GM19023 (cell line): ENCODE results near the gene SP140.
A peak's percentile ranks its signal among the peaks of the same experiment; 100 is the strongest.
"Not testable (repeated sequence)": the region's sequence is repeated elsewhere in the genome, so short reads cannot be mapped to it uniquely, and the experiment has no call there.

ENCODE experiments used
- ATAC-seq: cut with Tn5 transposase; IDR thresholded peaks from one replicate; pipeline ENCODE4 v1.9.1; 2021; ENCODE audit warnings: mild to moderate bottlenecking, moderate library complexity; ENCODE audit not compliant: unreplicated experiment

SP140 gene

DNA sequence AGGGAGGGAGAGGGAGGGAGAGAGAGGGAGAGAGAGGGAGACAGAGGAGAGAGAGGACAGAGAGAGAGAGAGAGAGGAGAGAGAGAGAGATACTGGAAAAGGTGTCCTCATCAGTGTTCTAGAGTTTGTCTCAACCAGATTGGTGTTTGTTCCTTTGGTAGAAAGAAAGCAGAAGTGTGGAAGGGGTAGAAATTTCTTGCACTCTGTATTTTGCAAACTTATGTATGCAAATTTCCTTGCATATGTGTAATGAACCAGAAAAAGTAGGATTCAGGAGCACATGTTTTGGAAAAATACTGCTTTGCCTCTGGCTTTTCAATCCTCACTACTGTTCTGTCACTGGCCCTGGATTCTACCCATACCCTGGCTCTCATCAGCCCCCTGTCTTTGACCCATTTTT, 1.1 kb upstream of the SP140 start:
- no peak for ATAC-seq

DNA sequence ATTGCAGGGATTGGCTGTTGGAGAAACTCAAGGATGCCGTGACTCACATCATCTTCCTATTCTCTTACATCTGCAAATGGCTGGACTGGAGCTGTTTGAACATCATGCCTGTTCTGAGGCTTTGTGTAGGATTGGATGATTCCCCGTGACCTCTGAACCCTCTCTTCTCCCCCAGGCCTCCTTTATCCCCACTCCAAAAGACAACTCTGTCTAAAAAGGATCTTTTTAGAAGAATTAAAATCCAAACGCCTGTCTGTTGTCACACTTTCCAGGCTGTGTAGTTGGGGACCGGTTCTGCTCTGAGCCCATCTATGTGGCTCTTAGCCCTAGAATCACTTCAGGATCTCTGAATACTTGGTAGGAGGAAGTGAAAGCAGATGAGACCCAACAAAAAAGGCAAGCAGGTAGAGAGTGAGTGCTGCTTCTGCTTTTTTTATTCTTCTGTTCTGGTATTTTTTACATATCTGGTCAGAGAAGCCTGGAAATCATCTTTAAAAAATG, 565 bp downstream of the SP140 start:
- peak; percentile 59 for ATAC-seq

DNA sequence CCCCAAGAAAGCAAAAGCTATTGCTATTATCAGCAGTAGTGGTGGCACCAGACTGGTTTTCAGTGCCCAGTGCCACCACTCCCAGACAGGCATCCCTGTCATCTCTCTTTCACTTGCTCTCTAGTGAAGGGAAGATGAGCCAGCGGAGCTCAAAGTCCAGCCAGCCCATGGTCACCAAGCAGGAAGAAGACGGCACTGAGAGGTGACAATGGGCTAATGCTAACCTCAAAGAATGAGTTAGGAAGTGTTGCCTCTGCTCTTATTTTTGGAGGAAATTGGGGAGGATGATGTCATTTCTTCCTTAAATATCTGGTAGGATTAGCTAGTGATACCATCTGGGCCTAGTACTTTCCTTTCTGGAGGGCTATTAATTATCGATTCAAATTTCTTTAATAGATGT, 1.7 kb downstream of the SP140 start:
- ATAC-seq = no peak

DNA sequence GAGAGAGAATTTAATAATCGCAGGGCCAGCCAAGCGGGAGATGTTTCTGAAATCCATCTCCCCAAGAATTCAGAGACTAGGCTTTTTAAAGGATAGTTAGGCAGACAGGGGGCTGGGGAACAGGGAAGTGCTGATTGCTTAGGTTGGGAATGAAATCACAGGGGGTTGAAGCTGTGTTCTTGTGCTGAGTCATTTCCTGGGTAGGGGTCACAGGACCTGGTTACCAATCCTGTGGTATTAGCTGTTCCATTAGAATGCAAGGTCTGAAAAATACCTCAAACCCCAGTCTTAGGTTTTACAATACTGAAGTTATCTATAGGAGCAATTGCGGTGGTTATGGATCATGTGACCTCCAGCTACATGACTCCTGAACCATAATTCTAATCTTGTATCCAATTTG, 4.6 kb downstream of the SP140 start:
- ATAC-seq = no peak

DNA sequence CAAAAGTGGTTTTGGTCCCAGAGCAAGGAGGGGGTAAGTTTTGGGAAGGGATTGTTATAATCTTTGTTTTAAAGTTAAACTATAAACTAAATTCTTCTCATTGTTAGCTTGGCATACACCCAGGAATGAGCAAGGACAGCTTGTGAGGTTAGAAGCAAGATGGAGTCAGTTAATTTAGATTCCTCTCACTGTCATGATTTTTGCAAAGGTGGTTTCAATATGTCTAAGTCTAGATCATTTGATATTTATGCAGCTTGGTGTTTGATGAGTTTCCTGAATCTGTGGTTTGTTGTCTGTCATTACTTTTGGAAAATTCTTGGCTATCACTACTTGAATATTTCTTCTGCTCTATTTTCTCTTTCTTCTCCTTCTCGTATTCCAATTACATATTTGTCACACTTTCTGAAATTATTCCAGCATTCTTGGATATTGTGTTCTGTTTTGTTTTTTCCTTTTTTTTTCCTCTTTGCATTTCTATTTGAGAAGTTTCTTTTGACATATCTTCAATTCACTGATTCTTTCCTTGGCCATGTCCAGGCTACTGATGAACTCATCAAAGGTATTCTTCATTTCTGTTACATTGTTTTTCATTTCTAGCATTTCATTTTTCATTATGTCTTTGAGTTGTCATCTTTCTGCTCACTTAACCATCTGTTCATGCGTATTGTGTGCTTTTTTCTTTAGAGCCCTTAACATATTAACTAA, 5.1 kb downstream of the SP140 start:
- ATAC-seq = no peak

DNA sequence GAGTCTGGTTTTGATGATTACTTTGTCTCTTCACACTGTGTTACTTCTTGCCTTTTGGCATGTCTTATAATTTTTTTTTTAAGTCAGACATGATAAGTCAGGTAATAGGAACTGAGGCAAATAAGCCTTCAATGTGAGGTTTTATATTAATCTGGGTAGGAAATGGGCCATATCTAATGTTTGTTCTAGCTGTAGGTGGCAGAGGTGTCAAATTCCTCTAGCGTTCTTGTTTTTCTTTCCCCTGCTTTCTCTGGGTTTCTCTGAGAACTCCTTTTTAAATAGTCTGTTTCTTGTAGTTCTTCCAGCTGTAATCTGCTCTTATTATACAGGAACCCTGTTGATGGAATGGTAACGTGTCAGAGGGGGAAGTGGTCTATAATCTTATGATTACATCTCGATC, 5.7 kb downstream of the SP140 start:
- no peak for ATAC-seq

DNA sequence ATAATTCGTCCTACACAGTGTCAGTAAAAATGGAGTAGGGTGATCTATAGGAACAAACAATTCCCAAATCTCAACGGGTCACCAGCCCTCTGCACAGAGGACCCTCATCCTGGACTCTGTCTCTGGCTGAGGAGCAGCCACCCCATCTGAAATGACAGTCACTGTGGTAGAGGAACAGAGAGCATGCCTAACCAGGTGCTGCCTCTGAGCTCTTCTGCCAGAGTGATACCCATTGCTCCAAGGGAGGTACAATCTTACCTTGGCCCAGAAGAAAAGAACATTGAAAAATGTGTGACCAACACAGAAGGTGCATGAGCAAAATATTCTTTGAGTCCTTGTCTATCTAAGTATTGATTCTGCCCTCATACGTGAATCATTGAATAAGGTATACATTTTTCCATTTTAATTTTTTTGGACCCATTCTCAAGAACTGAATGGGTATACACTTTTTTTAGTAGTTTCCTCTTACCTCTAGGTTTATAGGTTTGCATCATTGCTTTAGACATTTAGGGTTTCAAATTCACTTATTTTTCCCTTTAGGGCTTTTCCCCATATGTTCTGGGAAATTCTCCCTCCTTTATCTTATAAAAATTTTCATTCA, 8.7 kb downstream of the SP140 start:
- no peak for ATAC-seq

DNA sequence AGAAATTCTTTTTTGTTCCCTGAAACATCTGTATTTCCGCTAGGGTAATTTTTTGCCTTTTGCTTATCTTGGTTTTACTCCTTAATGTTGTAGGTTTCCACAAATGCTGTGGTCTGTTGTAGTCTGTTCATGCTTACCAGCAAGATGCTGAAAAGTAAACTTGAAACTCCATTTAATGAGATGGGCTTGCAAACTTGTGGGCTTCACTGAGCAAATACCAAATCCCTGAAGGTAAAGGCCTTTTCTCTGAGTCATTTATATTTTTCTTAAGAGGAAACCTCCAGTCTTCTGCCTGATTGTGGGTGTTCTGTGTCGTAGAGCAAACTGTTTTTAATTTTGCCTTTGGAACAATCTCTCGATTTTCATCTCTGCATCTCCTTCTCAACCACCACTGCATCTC, 9.3 kb downstream of the SP140 start:
- ATAC-seq = peak; percentile 73

DNA sequence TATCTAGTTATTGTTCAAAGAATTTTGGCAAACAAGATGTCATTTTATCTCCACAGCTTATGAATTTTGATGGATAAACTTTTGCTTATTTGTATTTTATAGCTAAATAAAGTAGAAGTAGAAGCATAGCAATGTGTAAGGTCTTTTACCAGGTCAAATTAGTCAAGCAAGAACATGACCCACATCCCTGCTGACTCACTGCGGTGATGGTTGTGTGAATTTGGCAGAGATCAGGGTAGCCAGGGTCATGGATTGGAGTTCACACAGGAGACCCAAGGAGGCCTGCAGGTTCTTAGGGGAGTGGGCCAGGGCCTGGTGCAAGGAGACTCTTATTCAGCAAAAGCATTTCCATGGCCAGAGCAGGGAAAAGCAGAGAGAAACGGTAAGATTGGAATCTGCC, 18.7 kb downstream of the SP140 start:
- ATAC-seq = no peak

DNA sequence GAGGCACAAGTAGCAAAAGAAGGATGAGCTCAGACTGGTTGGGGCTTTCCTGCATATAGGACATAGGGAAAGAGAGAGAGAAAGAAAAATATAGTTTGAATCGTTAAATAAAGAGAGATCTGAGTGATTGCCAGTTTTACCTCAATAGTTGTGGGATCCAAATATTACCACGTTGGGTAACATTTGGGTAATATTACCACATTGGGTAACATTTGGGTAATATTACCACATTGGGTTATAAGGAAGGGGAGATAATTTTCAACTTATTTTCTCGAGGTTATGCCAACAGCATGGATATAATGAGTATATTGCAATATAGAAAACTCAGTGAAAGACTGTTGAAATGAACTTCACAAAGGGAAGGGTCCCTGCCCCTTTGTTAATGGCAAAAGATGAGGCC, 20.7 kb downstream of the SP140 start:
- ATAC-seq = no peak

DNA sequence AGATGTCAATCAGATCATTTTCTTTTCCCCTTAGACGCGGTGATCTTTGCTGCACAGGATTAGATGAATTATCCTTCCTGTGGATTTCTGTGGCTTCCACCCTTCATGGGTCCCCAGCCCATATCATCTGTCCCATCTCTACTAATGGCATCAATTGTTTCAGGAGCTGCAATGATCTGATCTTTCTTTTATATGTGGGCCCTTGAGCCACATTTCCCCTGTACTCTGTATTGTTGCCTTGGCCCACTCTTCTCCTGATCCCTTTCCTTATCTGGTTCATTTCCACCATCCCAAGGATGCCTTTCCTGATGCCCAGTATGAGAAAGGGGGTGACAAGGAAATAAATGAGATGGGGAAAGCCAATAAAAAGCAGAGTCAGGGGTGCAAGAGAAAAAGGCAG, 24.7 kb downstream of the SP140 start:
- ATAC-seq = no peak

DNA sequence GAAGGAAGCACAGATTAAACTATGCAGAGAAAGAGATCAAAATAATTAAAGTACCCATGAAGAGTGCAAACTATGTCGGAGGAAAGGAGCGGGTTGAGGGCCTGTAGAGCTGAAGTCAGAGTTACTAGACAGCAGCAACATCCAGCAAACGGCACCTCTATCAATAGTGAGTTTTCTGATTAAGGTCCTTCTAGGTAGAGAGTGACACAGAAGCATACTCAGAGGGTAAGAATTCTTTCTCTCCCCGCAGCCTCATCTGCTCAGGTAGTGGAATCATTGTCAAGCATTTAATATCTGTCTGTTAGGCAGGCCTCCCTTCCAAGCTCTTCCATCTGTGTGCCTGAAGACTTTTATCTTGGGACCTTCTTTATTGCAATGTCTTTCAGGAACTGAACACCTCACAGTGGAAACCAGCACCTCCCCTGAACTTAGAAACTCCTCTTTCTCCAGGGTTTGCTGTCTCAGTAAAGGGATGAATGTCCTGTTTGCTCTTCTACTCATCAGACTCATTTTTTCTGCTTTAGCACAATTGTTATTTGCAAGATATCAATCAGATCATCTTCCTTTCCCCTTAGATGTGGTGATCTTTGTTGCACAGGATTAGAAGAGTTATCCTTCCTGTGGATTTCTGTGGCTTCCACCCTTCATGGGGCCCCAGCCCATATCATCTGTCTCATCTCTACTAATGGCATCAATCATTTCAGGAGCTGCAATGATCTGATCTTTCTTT, 28.8 kb downstream of the SP140 start:
- ATAC-seq = no peak

DNA sequence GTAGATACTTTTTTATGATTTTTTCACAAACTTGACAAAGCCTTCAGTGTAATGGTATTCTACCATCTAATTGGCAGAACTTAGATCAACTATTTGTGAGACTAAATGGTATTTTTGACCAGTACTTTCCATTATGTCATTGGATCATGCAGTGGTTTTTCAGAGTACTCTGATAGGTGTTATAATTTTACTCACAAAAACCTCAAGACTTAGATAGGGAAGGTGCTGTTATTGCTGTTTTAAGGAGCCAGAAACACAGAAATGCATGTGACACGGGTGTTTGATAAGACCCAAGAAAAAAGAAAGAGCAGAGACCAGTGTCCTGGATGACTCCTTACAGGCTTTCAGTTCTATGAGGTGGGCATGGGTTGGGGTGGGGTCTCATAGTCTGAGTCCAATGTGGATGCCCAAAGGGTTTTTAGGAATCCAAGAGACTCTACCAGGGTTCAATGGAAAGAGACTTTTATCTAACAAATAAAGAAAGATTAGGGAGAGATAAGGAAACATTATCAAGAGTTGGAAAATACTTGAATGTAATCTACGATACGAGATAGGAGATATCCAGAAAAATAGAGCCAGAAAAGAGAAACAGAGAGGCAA, 31.3 kb downstream of the SP140 start:
- ATAC-seq = no peak

DNA sequence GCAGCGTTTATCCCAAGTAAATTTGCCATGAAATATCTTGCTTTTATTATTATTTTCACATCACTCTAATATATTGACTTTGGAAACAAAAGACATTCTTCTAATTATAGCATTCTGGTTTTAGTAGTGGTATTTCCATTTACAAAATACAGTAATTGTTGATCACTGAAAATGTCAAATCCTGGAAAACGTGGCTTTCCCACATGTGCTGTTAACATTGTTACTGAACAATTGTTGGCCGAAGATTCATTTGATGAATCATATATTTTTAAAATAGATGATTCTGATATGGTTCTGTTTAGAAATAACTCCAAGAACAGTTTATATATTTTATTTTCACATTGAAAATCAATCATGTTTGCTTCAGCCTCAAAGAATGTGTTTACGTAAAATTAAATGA, 32.9 kb downstream of the SP140 start:
- no peak for ATAC-seq

DNA sequence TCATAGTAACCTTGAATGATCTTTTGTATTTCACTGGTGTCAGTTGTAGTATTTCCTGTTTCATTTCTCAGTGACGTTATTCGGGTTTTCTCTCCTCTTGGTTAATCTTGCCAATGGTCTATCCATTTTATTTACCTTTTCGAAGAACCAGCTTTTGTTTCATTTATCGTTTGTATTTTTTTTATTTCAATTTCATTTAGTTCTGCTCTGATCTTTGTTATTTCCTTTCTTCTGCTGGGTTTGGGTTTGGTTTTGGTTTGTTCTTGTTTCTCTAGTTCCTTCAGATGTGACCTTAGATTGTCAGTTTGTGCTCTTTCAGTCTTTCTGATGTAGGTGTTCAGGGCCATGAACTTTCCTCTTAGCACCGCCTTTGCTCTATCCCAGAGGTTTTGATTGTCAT, 36.7 kb downstream of the SP140 start:
- ATAC-seq = no peak

DNA sequence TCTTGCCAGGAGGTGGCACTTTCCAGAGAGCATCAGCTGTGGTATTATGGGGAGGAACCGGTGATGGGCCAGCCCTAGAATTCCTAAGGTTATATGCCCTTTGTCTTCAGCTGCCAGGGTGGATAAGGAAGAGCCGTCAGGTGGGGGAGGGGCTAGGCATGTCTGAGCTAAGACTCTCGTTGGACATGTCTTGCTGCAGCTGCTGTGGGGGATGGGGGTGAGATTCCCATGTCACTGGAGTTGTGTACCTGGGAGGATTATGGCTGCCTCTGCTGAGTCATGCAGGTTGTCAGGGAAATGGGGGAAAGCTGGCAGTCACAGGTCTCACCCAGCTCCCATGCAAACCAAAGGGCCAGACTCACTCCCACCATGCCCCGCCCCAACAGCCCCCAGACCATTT, 39.4 kb downstream of the SP140 start:
- not testable (repeated sequence) for ATAC-seq

DNA sequence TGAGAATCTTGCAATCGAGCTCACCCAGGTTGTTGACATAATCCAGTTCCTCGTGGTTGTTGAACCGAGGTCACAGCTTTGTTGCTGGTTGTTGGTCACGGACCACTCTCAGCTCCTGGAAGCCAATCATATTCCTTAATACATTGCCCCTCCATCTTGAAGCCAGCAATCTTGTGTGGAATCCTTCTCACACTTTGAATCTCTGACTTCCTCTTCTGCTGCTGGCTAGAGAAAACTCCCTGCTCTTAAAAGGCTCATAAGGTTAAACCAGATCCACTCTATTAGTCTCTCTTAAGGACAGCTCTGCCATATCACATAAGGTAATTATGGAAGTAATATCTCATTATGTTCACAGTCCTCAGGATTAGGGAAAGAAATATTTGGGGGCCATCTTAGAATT, 41.1 kb downstream of the SP140 start:
- ATAC-seq = no peak

DNA sequence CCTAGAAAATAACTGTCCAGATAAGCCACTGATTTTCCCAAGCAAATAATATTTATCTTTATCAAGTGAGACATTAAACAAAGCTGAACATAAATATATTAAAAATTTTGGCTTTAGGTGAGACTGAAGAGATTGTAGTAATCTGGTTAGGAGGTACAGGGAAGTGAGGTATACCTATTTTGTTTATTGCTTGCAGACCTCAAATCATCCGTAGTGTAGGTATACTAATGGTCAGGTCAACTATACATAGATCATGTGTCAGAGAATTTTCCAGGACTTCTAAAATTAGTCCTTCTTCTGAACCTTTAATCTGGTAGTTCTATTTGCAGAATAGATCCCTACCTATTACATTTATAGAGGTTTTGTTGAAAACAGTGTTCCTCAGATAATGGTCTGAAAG, 41.5 kb downstream of the SP140 start:
- ATAC-seq = no peak

DNA sequence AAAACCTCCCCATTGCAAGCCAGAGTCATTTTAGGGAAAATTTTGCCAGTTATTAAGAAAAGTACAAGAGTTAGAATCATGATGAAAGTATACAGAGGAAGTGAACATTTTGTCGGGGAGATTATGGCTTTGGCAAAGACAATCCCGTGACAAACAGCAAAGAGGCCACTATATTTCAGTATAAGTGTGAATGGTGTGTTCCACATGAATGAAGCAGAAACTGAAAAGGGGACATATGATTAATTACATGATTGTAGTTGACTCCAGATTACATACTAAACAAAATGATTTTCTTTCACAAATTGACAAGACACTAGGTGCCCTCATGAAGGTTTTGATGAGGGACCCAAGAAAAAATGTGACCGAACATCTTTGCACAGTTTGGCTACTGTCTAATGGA, 42.0 kb downstream of the SP140 start:
- peak; percentile 67 for ATAC-seq

DNA sequence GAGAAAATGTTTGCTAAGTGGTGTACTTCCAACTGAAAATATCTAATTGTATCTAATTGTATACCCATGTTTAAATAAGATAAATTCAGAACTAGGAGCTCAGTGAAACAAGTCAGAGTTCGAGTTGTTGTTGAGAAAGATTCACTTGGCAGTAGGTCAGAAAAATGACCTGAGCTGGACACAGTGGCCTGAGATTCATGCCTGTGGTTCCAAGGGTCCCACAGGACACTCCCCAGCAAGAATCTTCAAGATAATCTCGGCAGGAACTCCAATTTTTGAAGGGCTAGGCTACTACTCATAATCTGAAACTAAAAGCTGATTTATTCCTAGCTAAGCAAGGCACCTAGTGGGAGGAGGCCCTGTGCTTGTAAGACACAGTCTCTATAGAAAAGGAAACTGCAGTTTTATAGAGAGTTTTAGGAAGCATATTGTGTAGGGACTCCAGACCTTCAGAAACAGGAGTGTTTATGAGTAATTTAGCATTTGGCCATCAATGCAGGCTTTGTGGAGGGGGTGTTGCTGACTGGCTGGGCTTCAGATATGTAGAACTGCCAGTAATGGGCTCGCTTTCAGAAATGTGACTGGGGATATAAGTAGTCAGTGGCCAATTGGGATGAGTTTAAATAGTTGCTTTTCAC, 43.2 kb downstream of the SP140 start:
- no peak for ATAC-seq

DNA sequence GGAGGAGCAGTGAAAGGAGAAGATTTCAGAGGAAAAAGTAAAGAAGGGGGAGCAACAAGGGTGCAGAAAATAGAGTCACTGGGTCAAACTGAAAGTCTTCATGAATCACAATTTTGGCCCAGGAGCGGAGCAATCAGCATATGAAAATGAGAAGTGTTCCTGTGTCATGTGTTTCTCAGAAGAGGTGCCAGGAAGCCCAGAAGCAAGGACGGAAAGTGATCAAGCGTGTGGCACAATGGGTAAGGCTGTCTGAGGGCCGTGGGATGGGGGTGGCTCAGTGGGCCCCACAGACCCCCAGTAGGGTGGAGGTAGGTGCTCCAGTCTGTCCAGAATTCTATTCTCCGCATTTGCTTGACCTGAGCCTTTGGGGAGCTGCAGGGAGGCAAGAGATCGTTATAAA, 44.2 kb downstream of the SP140 start:
- no peak for ATAC-seq
